ENCODE results near the gene ANKRD13C. TPM values are rescaled to one million over a fixed set of nuclear protein-coding genes. Genes with fewer than 3 reads are reported as not detected.

The ANKRD13C gene
- total and polyA plus RNA-seq, 12 donors: 8.0 to 30.8 (median 20.9) TPM

- intact Hi-C loops (cut with DNase I): no loop called here
- H3K27me3 ChIP-seq: no peaks in the 10 kb centered on the region
- no peak overlapping the region for H3K4me3 ChIP-seq
- peaks cover 0 to 7% of the 10 kb centered on the region in 2 donors for H3K36me3 ChIP-seq (replicated peaks in 1 of 2)
- DNase-seq: no peak
- TF ChIP-seq CTCF (IDR thresholded peaks at IDR 0.05) (no peak), POLR2A (IDR thresholded peaks at IDR 0.05) (no peak)
- H3K27ac ChIP-seq: no peak overlapping the region
- no peaks in the 10 kb centered on the region for H3K4me1 ChIP-seq (replicated peaks in 1 of 2)
- 27 to 64% (median 56%) methylated on average over 1 of the region's 1 CpG for WGBS, 4 donors
- peaks cover 0 to 7% (median 0%) of the 10 kb centered on the region in 3 donors for H3K9me3 ChIP-seq (replicated peaks in 1 of 3)
Observed at GRCh38 chr1:70256664-70257063, 97.9 kb downstream of the ANKRD13C start.

- 70 to 80% (median 74%) methylated on average over 4 of the region's 4 CpGs for WGBS, 4 donors
- Histone ChIP-seq H3K9me3 (replicated peaks in 1 of 3) (no peaks in the 10 kb centered on the region), H3K27me3 (no peaks in the 10 kb centered on the region), H3K36me3 (replicated peaks in 1 of 2) (peaks cover 0 to 81% of the 10 kb centered on the region in 2 donors), H3K4me1 (replicated peaks in 1 of 2) (peaks cover 0 to 6% of the 10 kb centered on the region in 2 donors), H3K27ac (no peak overlapping the region), H3K4me3 (no peak overlapping the region)
- DNase-seq: no peak
- intact Hi-C loops (cut with DNase I): loop anchor here in 1 of 2 donors (10.0 kb wide), 1 partner anchor 816 kb away; no protein-coding TSS in a partner anchor
- TF ChIP-seq CTCF (IDR thresholded peaks at IDR 0.05) (no peak), POLR2A (IDR thresholded peaks at IDR 0.05) (no peak)
Observed at GRCh38 chr1:70248729-70249128, 105.8 kb downstream of the ANKRD13C start.

- Histone ChIP-seq H3K27me3 (no peaks in the 10 kb centered on the region), H3K4me1 (replicated peaks in 1 of 2) (peaks cover 0 to 6% of the 10 kb centered on the region in 2 donors), H3K4me3 (no peak overlapping the region), H3K9me3 (replicated peaks in 1 of 3) (no peaks in the 10 kb centered on the region), H3K36me3 (replicated peaks in 1 of 2) (peaks cover 0 to 84% of the 10 kb centered on the region in 2 donors), H3K27ac (no peak overlapping the region)
- no peak for DNase-seq
- intact Hi-C loops (cut with DNase I): loop anchor here in 1 of 2 donors (10.0 kb wide), 1 partner anchor 817 kb away; no protein-coding TSS in a partner anchor
- TF ChIP-seq CTCF (IDR thresholded peaks at IDR 0.05) (no peak), POLR2A (IDR thresholded peaks at IDR 0.05) (no peak)
Observed at GRCh38 chr1:70247768-70248167, 106.8 kb downstream of the ANKRD13C start.

- TF ChIP-seq CTCF (IDR thresholded peaks at IDR 0.05) (no peak), POLR2A (IDR thresholded peaks at IDR 0.05) (no peak)
- no peak for DNase-seq
- H3K4me3 ChIP-seq: no peak overlapping the region
- H3K9me3 ChIP-seq (replicated peaks in 1 of 3): no peaks in the 10 kb centered on the region
- H3K27ac ChIP-seq: no peak overlapping the region
- intact Hi-C loops (cut with DNase I): loop anchor here in 1 of 2 donors (10.0 kb wide), 1 partner anchor 818 kb away; no protein-coding TSS in a partner anchor
- H3K36me3 ChIP-seq (replicated peaks in 1 of 2): peaks cover 0 to 90% of the 10 kb centered on the region in 2 donors
- H3K27me3 ChIP-seq: no peaks in the 10 kb centered on the region
- H3K4me1 ChIP-seq (replicated peaks in 1 of 2): peaks cover 0 to 6% of the 10 kb centered on the region in 2 donors
Observed at GRCh38 chr1:70247122-70247521, 107.4 kb downstream of the ANKRD13C start.
